Right lobe of liver (tissue), 4 donors: ENCODE results near the gene TSPAN4.

Experiments
- CTCF ChIP-seq, 4 donors: fragments of 200-600 bp in 3 of 4; fragments of 450-650 bp in 1 of 4; IDR thresholded peaks; one replicate each; pipeline versions ENCODE4 v1.5.1 to v1.8.0; 2016 to 2022; ENCODE audit warnings: antibody characterized with exemption in 4 of 4, mild to moderate bottlenecking in 2 of 4
- POLR2A ChIP-seq: fragments of 450-650 bp; IDR thresholded peaks from one replicate; pipeline ENCODE4 v1.6.1; 2017; ENCODE audit warnings: antibody characterized with exemption, mild to moderate bottlenecking
- donor health status: DM: no; HTN: no; CAD: no.
- donor health status: DM: no; HTN: no; CAD: no.
- donor health status: DM: no; HTN: yes; CAD: no.

- TF ChIP-seq CTCF (IDR thresholded peaks at IDR 0.05), result peak in 2 of 4 donors; percentile 3 to 7
- TF ChIP-seq POLR2A, result peak; percentile 73
Observed at GRCh38 chr11:810040-810567, 32.5 kb upstream of the TSPAN4 start.
